ENCODE measurements around the gene UBE2M.

GRCh38 chr19:58568453-58569130 lies 10.2 kb upstream of the UBE2M start:
- TF ChIP-seq GATA2 (CRISPR knock-in tag; IDR thresholded peaks at IDR 0.05) = no peak
- no peak for TF ChIP-seq USF2 (IDR thresholded peaks at IDR 0.05; ENCODE audit: borderline replicate concordance, low read depth, low read length)
- no peak for TF ChIP-seq SIN3A (IDR thresholded peaks at IDR 0.05; ENCODE audit: borderline replicate concordance, low read depth, low read length)
- TF ChIP-seq, protein P1, sequence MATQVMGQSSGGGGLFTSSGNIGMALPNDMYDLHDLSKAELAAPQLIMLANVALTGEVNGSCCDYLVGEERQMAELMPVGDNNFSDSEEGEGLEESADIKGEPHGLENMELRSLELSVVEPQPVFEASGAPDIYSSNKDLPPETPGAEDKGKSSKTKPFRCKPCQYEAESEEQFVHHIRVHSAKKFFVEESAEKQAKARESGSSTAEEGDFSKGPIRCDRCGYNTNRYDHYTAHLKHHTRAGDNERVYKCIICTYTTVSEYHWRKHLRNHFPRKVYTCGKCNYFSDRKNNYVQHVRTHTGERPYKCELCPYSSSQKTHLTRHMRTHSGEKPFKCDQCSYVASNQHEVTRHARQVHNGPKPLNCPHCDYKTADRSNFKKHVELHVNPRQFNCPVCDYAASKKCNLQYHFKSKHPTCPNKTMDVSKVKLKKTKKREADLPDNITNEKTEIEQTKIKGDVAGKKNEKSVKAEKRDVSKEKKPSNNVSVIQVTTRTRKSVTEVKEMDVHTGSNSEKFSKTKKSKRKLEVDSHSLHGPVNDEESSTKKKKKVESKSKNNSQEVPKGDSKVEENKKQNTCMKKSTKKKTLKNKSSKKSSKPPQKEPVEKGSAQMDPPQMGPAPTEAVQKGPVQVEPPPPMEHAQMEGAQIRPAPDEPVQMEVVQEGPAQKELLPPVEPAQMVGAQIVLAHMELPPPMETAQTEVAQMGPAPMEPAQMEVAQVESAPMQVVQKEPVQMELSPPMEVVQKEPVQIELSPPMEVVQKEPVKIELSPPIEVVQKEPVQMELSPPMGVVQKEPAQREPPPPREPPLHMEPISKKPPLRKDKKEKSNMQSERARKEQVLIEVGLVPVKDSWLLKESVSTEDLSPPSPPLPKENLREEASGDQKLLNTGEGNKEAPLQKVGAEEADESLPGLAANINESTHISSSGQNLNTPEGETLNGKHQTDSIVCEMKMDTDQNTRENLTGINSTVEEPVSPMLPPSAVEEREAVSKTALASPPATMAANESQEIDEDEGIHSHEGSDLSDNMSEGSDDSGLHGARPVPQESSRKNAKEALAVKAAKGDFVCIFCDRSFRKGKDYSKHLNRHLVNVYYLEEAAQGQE (IDR thresholded peaks at IDR 0.05; ENCODE audit: low read depth, low read length) = no peak
- TF ChIP-seq MAX (IDR thresholded peaks at IDR 0.05; ENCODE audit: low read depth) = no peak
- no peak for TF ChIP-seq POLR2AphosphoS5 (IDR thresholded peaks at IDR 0.05; ENCODE audit: low read depth, low read length)
- no peak for TF ChIP-seq CTCF (IDR thresholded peaks at IDR 0.05)
- TF ChIP-seq CHD2 (IDR thresholded peaks at IDR 0.05; ENCODE audit: low read length, partially characterized antibody) = no peak
